KMS-11 (cell line): Measurements from ENCODE around the gene DHX34.

ENCODE experiments used
- H2AFZ ChIP-seq: fragments of 200-600 bp; sonication (generic); 2 replicates; pipeline ENCODE4 v1.6.1; 2016; ENCODE audit warnings: antibody characterized with exemption, mixed run types, low read depth
- H3K27ac ChIP-seq: fragments of 200-600 bp; sonication (generic); 2 replicates; pipeline ENCODE4 v1.6.1; 2016; ENCODE audit warnings: mild to moderate bottlenecking, mixed run types
- H3K27me3 ChIP-seq: fragments of 200-600 bp; sonication (generic); 2 replicates; pipeline ENCODE4 v1.6.1; 2017; ENCODE audit warnings: mild to moderate bottlenecking, low read depth, mixed run types, moderate library complexity; ENCODE audit not compliant: insufficient read depth
- H3K36me3 ChIP-seq: fragments of 200-600 bp; sonication (generic); 2 replicates; pipeline ENCODE4 v1.6.1; 2017; ENCODE audit warnings: mild to moderate bottlenecking, mixed run types; ENCODE audit not compliant: insufficient read depth
- H3K4me1 ChIP-seq: fragments of 200-600 bp; sonication (generic); 2 replicates; pipeline ENCODE4 v1.6.1; 2016; ENCODE audit warnings: mild to moderate bottlenecking, low read depth, mixed run types; ENCODE audit not compliant: poor library complexity, severe bottlenecking
- H3K4me2 ChIP-seq: fragments of 200-600 bp; sonication (generic); 2 replicates; pipeline ENCODE4 v1.7.0; 2016; ENCODE audit warnings: mild to moderate bottlenecking, mixed run types
- H3K4me3 ChIP-seq: fragments of 200-600 bp; sonication (generic); IDR thresholded peaks from 2 replicates; pipeline ENCODE4 v1.6.1; 2017; ENCODE audit warnings: low read depth, low read length, mixed read lengths; ENCODE audit not compliant: insufficient read depth
- H3K79me2 ChIP-seq: fragments of 200-600 bp; sonication (generic); 2 replicates; pipeline ENCODE4 v1.6.1; 2016; ENCODE audit warnings: low read depth, mixed run types; ENCODE audit not compliant: insufficient read depth
- H3K9ac ChIP-seq: fragments of 200-600 bp; sonication (generic); 2 replicates; pipeline ENCODE4 v1.6.1; 2016; ENCODE audit warnings: mild to moderate bottlenecking, mixed run types
- H4K20me1 ChIP-seq: fragments of 200-600 bp; sonication (generic); 2 replicates; pipeline ENCODE4 v1.6.1; 2016; ENCODE audit warnings: mild to moderate bottlenecking, mixed run types; ENCODE audit not compliant: insufficient read depth
- TF ChIP-seq, protein P1 (sequence below): fragments of 200-600 bp; sonication (generic); conservative IDR thresholded peaks from 2 replicates; pipeline ENCODE4 v1.6.1; 2017; ENCODE audit warnings: low read depth, mild to moderate bottlenecking, antibody characterized with exemption, low read length, moderate library complexity, mixed read lengths

DHX34 gene

DNA sequence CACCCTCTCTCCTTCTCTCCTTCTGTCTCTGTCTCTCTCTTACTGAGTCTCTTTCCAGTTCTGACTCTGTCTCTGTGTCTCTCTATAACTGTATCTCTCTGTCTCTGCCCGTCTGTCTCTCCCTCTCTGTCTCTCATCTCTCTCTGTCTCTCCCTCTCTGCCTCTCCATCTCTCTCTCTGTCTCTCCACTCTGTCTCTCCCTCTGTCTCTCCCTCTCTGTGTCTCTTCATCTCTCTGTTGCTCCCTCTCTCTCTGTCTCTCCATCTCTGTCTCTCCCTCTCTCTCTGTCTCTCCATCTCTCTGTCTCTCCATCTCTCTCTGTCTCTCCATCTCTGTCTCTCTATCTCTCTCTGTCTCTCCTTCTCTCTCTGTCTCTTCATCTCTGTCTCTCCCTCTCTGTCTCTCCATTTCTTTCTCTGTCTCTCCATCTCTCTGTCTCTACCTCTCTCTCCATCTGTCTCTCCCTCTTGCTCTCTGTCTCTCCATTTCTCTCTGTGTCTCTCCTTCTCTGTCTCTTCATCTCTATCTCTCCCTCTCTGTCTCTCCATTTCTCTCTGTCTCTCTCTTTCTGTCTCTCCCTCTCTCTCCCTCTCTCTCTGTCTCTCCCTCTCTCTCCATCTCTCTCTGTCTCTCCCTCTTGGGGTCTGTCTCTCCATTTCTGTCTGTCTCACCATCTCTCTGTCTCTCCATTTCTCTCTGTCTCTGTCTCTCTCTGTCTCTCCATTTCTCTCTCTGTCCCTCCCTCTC is 73.5 kb downstream of the DHX34 start:
- TF ChIP-seq, protein P1, sequence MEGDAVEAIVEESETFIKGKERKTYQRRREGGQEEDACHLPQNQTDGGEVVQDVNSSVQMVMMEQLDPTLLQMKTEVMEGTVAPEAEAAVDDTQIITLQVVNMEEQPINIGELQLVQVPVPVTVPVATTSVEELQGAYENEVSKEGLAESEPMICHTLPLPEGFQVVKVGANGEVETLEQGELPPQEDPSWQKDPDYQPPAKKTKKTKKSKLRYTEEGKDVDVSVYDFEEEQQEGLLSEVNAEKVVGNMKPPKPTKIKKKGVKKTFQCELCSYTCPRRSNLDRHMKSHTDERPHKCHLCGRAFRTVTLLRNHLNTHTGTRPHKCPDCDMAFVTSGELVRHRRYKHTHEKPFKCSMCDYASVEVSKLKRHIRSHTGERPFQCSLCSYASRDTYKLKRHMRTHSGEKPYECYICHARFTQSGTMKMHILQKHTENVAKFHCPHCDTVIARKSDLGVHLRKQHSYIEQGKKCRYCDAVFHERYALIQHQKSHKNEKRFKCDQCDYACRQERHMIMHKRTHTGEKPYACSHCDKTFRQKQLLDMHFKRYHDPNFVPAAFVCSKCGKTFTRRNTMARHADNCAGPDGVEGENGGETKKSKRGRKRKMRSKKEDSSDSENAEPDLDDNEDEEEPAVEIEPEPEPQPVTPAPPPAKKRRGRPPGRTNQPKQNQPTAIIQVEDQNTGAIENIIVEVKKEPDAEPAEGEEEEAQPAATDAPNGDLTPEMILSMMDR, result no peak
- H3K36me3 ChIP-seq, result no peaks in the 10 kb centered on the region
- H3K4me3 ChIP-seq, result no peak overlapping the region
- H3K9ac ChIP-seq, result no peak overlapping the region
- no peak overlapping the region for H2AFZ ChIP-seq
- peaks cover 82% of the 10 kb centered on the region for H3K27me3 ChIP-seq
- no peak overlapping the region for H3K4me2 ChIP-seq
- H3K79me2 ChIP-seq, result no peaks in the 10 kb centered on the region
- no peak overlapping the region for H3K27ac ChIP-seq
- no peaks in the 10 kb centered on the region for H4K20me1 ChIP-seq
- peaks cover 3% of the 10 kb centered on the region for H3K4me1 ChIP-seq

- H3K27me3 ChIP-seq, result peaks cover 74% of the 10 kb centered on the region
- H3K27ac ChIP-seq, result no peak overlapping the region
- H3K9ac ChIP-seq, result no peak overlapping the region
- no peak overlapping the region for H2AFZ ChIP-seq
- no peaks in the 10 kb centered on the region for H3K36me3 ChIP-seq
- TF ChIP-seq, protein P1, result no peak
- H4K20me1 ChIP-seq, result no peaks in the 10 kb centered on the region
- no peak overlapping the region for H3K4me3 ChIP-seq
- H3K4me2 ChIP-seq, result no peak overlapping the region
- no peaks in the 10 kb centered on the region for H3K79me2 ChIP-seq
- peaks cover 10% of the 10 kb centered on the region for H3K4me1 ChIP-seq
Measured at GRCh38 chr19:47423203-47423882, 74.2 kb downstream of the DHX34 start.

DNA sequence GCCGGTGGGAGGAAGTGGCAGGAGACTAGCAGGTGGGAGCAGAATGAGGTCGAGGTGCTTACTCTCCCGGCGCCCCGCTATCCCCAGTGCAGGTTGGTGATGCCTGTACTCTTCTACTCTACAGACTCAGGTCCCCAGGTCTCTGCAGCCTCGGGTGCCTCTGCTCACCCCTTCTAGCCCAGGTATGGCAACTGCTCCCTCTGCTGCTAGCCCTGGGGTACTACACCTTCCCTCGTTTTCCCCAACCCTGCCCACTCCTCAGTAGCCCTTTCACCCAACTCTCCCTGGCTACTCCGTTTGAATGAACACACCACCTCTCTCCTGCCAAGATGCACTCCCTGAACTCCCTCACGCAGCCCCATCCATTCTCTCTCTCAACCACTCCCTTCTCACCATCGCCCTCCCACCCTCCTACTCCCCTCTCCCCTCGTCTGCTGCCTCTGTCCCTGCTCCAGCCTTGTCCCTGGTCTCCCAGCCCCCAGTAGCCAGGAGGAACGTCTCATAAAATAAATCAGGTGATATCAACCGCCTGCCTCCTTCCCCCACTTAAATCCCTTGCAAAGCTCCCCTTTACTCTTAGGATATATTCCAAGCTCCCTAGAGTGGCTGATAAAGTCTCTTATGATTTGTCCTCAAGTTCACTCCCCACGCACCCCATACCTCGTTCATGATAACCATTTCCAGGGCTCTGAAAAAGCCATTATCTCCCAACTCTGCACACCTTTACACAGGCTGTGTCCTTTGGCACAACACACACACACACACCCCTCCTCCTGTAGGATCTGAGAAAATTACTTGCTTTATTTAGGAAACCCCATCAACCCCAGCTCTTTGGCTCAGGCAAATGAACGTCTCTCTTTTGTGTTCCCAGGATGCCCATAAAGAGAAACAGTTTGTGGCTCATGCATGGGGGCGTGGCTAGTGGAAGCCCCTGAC is 78.4 kb downstream of the DHX34 start:
- TF ChIP-seq, protein P1, result peak; percentile 95
- H2AFZ ChIP-seq, result 0 out of 2 replicates have a peak overlapping the region, but pooled peaks have one; percentile 66
- no peaks in the 10 kb centered on the region for H3K79me2 ChIP-seq
- no peak overlapping the region for H3K27ac ChIP-seq
- no peak overlapping the region for H3K9ac ChIP-seq
- no peaks in the 10 kb centered on the region for H3K36me3 ChIP-seq
- H3K4me1 ChIP-seq, result peaks cover 23% of the 10 kb centered on the region
- peaks cover 39% of the 10 kb centered on the region for H3K27me3 ChIP-seq
- no peak overlapping the region for H3K4me3 ChIP-seq
- H3K4me2 ChIP-seq, result peak overlapping the region; percentile 84; the same call in 1 of the 2 replicates
- no peaks in the 10 kb centered on the region for H4K20me1 ChIP-seq

GRCh38 chr19:47428177-47428894 is 79.2 kb downstream of the DHX34 start:
- no peak overlapping the region for H3K4me3 ChIP-seq
- H3K27ac ChIP-seq, result no peak overlapping the region
- H3K36me3 ChIP-seq, result no peaks in the 10 kb centered on the region
- no peaks in the 10 kb centered on the region for H4K20me1 ChIP-seq
- H3K9ac ChIP-seq, result no peak overlapping the region
- H2AFZ ChIP-seq, result peak overlapping the region; percentile 66; the same call in 1 of the 2 replicates
- H3K79me2 ChIP-seq, result no peaks in the 10 kb centered on the region
- peaks cover 29% of the 10 kb centered on the region for H3K4me1 ChIP-seq
- peaks cover 33% of the 10 kb centered on the region for H3K27me3 ChIP-seq
- TF ChIP-seq, protein P1, result no peak
- H3K4me2 ChIP-seq, result peak overlapping the region; percentile 84
